Hematopoietic multipotent progenitor cell treated with erythropoietin and hydrocortisone succinate and interleukin-3 and kit ligand, for 8 days (in vitro differentiated cells): ENCODE data around the gene PCDH15.

Experiments used
- DNase-seq: peaks from one replicate; pipeline ENCODE4 v3.0.0-alpha.2; 2015

PCDH15 gene

DNA sequence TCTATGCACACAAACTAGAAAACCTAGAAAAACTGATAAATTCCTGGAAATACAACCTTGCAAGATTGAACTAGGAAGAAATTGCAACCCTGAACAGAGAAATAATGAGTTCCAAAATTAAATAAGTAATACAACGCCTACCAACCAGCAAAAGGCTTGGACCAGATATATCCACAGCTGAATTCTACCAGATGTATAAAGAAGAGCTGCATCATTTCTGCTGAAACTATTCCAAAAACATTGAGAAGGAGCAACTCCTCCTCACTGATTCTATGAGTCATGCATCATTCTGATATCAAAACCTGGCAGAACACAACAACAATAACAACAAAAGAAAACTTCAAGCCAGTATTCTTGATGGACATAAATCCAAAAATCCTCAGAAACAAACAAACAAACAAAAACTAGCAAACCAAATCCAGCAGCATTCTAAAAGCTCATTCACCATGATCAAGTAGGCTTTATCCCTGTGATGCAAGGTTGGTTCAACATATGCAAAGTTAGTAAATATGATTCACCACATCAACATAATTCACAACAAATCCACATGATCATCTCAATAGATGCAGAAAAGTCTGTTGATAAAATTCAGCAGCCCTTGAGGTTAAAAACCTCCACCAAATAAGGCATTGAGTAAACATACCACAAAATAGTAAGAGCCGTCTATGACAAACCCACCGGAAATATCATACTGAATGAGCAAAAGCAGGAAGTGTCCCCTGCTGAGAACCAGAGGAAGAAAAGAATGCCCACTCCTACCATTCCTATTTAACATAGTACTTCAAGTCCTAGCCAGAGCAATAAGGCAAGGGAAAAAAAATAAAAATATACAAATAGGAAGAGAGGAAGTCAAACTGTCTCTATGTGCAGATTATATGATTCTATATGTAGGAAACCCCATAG, 98.2 kb downstream of the PCDH15 start:
- DNase-seq, result no peak

DNA sequence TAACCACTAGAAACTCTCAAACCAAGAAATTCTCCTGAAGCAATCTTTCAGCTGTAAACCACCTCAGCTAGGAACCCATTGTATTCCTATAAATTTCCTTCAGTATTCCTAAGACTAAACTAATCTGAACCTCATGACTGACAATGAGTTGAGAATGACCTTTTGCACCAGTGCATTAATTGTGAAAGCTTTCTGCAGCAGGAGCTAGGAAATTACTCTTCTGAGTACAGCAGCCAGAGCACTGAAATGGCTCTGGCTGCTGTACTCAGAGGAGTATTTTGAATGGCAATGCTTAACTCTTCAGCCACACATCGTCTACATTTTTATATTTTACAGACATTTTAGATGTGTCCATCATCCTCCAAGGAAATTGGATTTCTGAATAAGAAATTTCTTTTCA, 109.7 kb downstream of the PCDH15 start:
- no peak for DNase-seq

DNA sequence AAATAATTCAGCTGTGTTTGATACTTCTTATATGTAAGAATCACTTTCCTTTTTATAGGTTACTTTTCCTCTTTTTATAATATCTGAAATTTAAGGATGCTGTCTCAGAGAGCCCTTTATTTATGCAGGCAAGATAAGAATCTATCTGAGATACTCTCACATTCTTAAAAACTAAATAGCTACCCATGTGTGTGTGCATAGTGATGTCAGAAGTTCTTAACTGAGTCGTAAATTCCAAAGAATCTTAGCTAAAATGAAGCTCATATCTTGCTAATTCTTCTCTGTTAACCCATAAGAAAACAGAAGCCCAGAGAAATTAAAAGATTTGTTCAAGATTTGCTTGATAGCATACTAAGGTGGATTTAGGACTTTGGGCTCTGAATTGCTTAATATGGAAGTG, 118.5 kb downstream of the PCDH15 start:
- DNase-seq, result no peak

DNA sequence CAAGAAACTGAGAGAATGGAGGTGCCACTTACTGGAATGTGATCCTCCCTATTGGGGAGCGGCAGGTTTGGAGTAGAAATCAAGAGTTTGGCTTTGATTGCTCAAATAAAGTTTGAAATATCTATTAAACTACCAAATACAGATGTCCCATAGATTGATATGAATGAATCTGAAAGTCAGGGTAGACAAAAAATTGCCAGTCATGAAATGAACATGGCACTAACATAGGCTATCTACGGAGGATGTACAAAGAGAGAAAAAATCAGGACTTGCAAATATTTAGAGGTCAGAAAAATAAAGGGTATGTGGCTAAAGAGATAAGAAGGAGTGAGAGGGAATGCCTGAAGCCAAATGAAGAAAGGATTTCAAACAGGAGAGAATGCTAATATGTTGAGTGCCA, 119.9 kb downstream of the PCDH15 start:
- no peak for DNase-seq

DNA sequence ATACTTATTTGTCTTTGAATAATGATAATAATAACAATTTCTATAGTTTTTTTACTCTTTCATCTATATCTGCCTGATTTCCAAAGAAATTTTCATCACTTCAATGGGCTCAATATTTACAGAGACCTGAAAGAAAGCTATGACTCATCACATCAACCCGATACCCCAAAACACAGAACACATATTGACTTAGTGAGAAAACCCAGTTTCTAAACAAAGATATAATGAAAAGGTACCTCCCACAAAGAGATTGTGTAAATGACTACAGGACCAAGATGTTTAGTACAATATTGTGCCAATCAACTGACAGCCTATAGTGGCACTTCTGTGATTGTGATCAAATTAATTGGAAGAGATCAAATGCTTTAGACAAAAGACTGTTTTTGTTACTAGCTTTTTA, 133.9 kb downstream of the PCDH15 start:
- no peak for DNase-seq

DNA sequence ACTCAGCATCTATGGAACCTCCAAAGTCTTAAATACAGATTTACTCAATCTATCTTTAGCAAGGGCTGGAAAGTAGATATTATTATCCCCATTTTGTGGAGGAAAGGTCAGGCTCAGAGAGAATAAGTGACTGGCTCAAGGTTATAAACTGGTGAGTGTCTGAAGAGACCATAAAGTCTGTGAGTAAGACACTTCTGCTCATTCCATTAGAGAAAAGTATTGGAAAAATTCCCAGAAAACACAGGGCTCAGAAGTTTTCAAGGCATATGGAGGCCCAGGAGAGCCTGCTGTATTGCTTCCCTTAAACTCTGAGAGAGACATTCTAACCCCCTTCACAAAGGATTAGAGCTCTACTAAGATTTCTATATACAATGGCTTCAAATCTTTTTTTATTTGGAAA, 134.8 kb downstream of the PCDH15 start:
- no peak for DNase-seq

DNA sequence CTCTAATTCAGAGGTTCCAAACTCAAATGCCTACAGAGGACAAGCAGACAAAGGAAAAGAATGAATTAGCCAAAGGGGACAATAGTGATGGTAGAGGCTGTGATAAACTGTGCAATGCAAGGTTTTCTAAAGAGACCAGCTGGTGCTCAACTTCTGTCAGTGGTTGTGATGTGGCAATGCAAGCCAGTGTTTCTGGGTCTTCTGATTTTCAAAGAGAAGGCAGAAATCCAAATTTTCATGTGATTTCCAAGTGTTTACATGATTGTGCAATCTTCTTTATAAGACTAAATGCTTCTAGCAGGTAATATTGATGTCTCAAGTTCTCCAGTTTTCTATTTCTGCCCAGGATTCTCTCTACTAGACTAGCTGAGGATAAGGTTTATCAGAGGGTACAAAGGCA, 135.9 kb downstream of the PCDH15 start:
- no peak for DNase-seq

DNA sequence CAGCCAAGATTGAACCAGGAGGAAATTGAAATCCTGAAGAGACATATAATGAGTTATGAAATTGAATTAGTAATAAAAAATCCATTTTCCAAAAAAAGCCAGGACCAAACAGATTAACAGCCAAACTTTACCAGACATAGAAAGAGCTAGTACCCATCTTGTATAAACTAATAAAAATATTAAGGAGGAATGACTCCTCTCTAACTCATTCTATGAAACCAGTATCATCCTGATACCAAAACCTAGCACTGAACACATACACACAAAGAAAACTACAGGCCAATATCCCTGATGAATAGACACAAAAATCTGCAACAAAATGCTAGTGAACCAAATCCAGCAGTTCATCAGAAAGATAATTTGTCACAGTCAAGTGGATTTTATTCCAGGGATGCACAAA, 140.6 kb downstream of the PCDH15 start:
- DNase-seq, result no peak

DNA sequence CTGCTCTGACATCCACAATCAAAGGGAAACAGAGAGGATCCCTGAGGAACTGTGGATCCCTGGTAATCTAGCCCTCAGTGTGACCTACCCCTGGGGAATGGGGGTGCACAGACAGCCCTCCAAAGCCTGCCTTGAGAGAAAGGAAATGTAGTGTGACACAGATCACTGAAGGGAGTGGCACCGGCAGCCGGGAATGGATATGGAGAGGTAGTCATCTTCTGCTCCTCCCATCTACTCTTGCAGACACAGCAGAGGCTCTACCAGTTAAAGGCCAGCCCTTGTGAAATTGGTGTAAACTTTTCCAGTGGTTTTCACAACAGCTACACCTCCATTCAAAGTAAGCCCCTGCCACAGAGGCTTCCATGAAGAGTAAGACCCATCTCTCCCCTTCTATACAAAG, 144.4 kb downstream of the PCDH15 start:
- no peak for DNase-seq

DNA sequence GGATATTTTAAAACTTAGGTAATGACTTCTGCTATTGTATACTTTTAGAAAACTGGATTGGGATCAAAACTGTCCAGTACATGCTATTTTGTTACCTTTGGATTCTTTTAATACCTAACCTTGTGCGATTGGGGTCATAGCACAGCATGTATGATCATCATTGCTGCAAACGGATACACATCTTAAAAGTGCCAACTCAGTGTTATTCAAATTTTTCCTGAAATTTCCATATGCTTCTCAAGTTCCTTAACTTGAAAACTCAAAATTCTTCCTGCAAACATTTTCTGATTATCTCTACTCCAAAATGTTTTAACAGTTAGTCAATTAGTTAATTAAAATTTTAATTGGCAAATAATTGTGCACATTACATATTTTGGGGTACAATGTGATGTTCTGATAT, 147.5 kb downstream of the PCDH15 start:
- no peak for DNase-seq

DNA sequence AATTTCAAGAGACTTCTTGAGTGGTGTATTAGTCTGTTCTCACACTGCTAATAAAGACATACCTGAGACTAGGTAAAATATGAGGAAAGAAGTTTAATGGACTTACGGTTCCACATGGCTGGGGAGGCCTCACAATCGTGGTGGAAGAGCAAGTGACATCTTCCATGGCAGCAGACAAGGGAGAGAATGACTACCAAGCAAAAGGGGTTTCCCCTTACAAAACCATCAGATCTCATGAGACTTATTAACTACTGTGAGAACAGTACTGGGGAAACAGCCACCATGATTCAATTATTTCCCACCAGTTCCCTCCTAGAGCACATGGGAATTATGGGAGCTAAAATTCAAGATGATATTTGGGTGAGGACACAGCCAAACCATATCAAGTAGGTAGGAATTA, 150.5 kb downstream of the PCDH15 start:
- no peak for DNase-seq

DNA sequence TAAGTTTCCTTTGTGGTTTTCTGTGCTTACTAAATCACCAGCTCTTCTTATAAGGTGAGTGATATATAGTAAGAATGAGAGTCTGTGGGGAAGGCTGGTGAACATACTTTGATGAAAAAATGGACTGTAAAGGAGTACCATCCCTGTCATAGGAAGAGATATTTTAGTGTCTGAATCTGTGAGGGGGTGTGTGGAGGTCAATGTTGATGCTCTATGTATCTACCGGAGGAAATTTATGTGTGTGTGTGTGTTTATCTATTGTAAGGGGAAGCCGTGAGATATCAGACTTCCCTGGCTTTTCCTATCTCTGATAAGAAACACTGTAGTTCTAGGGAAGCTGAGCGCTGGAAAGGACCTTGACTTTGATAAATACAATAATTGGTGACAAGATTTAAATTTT, 179.0 kb downstream of the PCDH15 start:
- no peak for DNase-seq

DNA sequence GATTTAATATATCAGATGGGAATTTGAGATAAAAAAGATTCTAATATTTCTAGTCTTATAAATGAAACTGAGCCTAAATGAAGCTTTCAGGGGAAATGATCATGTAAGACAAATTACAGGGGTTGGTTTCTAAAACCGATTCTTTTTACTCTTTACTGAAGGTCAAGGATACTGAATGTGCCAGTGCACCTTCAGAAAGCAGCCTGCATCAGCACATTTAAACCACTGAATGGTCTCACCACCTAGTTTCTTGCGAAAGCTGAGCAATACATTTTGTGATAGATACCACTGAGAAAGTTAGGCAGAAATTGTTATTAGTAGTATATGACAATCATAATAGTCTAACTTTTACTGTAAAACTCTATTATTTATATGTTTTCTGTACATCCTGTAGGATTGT, 180.7 kb downstream of the PCDH15 start:
- DNase-seq, result no peak

DNA sequence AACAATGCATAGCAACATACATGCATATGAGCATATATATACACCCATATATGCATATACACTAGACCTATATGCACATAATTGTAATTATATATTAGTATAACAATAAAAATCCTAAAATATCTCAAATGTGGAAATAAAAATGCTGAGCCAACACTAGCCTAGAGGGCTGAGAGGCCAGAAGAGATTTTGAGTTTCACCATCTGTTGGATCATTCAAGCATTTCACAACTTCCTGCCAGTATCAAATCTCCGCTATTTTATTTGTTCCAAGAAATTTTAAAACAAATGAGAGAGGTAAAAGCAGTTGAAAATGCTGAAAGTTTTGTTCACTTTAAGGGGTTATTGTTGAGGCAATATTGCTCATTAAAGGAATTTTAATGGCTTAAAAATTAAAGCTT, 187.0 kb downstream of the PCDH15 start:
- DNase-seq, result no peak

DNA sequence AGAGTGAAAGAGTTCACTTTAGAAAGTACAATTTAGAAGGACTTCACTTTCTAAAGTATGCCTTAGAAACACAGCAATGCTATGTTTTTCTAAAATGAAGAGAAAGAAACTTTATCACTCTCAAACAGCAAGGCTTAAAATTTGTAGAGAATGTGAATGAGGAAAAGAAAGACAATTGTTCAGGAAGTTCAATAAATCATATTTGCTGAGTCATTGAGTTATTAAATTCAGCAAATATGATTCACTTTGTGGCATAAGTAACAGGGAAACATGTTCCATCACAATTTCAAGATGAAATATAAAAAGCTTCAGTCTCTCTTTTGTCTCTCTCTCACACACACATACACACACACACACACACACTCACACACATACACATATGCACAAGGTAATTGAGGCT, 187.9 kb downstream of the PCDH15 start:
- DNase-seq, result no peak

DNA sequence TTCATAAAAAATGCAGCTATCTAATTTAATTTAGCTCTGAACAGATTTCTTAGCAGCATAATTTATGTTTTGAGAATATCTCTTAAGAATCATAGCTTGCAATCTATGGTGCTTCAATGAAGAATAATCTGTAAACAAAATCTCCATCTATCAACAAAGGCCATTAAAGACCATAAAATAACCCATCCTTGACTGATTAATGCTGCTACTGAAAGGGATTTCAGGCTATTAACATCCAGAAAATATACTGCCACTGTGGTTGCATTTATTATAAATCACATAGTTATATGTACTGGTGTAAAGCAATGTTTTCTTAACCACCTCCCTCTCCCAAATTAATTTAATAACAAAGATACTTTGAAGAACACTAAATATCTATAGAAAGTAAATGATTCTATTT, 191.6 kb downstream of the PCDH15 start:
- DNase-seq, result no peak

DNA sequence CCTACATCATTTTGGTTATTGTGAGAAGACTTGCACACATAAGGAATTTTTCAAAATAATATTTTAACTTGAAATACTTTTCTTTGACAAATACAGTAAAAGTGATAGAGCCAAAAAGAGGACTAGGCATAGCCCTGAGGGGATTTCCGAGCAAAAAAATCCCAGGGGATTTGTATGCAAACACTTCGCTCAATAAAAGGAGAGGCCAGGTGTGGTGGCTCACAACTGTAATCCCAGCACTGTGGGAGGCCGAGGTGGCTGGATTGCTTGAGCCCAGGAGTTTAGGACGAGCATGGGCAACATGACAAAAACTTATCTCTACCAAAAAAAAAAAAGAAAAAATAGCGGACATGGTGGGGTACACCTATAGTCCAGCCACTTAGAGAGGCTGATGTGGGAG, 193.0 kb downstream of the PCDH15 start:
- DNase-seq, result no peak

DNA sequence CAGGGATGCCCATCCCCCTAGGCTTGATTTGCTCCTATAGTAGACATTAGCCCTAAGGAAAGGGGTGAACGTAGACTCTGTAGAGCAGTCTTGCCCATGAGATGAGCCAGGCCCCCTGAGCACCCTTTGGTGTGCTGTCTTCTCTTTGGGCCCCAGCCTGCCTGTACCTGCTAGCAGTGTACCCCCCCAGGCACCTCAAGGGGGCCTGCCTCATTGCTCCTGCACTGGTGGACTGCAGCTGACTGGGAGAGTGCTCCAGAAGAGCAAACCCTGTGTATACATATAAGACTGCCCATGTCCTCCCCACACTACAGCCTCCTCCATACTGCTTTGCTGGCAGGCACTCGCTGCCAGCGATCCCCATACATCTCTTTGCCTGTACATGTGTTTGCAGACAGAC, 206.7 kb downstream of the PCDH15 start:
- no peak for DNase-seq

DNA sequence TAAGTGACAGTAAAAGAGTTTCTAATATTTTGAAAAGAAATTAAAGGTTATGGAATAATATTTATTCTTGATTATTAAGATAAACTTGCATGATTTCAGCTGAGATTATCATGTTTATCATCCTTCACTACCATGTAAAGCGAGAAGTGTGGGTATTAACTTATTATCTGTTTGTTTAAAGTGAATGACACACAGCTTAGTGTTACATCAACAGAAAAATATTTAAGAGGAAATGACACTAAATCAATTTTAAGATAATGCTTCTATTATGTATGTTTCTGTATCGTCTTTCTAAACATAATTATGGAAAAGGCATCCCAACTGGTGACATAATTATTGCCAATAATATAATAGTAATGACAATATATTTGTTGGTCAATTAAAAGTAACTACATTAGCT, 213.1 kb downstream of the PCDH15 start:
- DNase-seq, result no peak

DNA sequence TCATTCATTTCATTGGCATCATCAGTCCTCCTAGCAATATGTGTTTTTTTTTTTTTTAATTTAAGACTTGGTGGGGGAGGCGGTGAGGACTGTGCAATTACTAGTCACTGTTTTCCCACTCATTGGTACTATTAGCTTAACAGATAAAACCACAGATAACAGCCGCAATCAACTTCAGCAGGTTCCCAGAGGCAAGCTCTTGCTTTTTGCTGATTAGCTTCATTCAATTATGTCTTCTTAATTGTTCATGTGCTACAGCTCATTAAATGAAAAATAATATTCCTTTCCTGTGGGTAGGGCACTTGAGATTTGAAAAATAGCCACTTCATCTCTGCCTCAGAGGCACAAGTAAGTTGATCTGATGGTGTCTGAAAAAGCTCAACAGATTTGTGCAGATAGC, 215.5 kb downstream of the PCDH15 start:
- no peak for DNase-seq

DNA sequence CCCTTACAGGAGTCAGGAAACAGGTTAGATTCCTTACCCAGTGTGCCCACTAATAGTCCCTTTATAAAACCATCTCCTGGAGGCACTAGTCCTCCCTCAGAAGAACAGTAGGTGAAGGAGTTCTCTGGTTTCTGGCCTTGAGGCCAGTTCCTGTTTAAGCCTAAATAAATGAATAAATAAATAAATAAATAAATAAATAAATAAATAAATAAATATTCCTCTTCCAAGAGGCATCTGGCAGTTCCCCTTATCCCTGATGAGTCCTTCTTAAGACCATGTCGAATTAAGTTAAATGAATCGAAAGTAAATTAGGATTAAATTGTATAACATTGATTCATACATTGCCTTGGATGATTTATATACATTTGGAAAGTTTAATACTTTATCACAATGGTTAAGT, 223.3 kb downstream of the PCDH15 start:
- no peak for DNase-seq

DNA sequence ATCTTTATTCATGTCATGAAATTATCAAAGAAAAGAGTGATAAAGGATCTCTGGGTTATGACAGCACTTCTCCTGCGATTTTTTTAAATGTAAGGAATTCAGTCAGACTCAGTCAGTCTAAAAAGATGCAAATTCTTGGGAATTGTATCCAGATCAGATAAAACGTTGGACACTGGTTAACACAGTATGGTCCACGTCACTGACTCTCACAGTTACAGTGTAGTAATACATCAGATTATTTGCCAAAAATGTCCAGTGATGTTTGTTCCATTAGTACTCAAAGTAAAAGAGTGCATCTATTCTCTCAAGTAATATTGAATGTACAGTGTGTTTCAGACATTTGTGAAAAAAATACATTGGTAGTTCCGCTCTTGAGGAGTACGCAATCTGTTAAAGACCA, 224.5 kb downstream of the PCDH15 start:
- DNase-seq, result no peak

DNA sequence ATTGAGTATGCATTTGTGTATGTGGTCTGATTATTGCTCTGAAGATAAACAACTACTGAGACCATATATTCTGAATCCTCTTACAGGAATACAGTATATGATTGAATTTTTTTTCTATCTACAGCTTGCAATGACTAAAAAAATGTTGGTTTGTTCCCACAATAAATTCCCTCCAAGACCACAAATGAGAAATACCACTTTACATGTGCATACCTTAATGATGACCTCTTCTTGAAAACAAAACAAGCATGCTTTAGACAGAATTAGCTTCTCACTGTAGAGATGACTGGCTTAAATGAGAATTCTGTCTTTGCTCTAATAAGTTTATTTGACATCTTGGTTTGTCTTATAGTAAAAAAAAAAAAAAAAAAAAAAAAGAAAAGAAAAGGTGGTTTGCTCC, 241.5 kb downstream of the PCDH15 start:
- DNase-seq, result no peak

DNA sequence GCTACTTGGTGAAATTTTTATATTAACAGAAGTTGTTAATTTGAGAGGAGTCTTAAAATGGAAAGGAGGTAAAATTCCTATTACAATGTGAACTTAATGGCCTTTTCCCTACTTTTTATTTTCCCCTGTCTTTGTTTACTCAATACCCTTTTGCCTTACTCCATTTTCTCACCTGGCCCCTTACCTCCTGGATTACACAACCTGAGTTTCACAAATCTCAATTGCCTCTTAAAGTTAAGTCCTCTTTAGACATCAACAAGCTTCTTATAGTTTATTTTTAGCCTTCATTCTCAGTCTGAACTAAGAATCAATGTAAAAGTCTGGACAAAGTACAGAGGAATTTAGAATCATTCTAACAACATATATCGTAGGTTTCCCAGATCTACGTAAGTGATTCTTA, 247.0 kb downstream of the PCDH15 start:
- no peak for DNase-seq

DNA sequence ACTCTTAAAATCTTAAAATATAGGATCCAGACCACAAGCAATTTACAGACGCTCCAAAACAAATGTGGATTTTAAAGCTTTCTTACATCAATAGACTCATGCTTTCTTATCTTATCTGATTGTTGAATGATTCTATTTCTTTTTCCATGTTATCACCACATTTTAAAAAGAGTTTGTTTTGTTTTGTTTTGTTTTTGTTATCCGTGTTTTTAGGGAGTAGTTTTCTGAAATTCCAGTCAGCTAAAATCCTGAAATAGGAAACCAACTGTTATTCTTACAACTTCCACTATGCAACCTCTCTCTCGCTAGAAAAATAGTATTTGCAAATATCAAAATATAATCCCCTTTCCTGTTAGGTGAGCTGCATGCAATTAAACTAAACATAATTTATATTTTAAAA, 251.0 kb downstream of the PCDH15 start:
- DNase-seq, result no peak
